Activated CD4-positive, alpha-beta T cell treated with anti-CD3 and anti-CD28 coated beads for 36 hours (primary cell): Measurements from ENCODE around the gene RPIA. TPM values are rescaled to one million over a fixed set of nuclear protein-coding genes. Genes with fewer than 3 reads are reported as not detected.
A peak's percentile ranks its signal among the peaks of the same experiment; 100 is the strongest.
"Not testable (repeated sequence)": the region's sequence is repeated elsewhere in the genome, so short reads cannot be mapped to it uniquely, and the experiment has no call there.

Experiments used
- ATAC-seq: fragments of 200-7000 bp; cut with Tn5 transposase; one replicate; pipeline ENCODE4 v1.10.0; 2021; ENCODE audit warnings: mild to moderate bottlenecking, moderate library complexity
- CTCF ChIA-PET: fragments of 350-600 bp; sonication (Branson Sonifier 250); formaldehyde crosslinking; loops from one replicate; lab custom pipeline; 2021; ENCODE audit warnings: antibody characterized with exemption; lab: Charles Lee
- POLR2A ChIA-PET: fragments of 350-600 bp; sonication (Branson Sonifier 250); formaldehyde crosslinking; loops from one replicate; lab custom pipeline; 2021; ENCODE audit warnings: antibody characterized with exemption, inconsistent platforms; lab: Charles Lee
- DNase-seq: peaks from one replicate; pipeline ENCODE4 v3.0.0-alpha.2; 2020
- H3K27ac Mint-ChIP-seq: one replicate; pipeline ENCODE4 v1.8.0; 2021; ENCODE audit warnings: mixed read lengths
- H3K27me3 Mint-ChIP-seq: one replicate; pipeline ENCODE4 v1.8.0; 2021; ENCODE audit warnings: mixed read lengths
- H3K36me3 Mint-ChIP-seq: one replicate; pipeline ENCODE4 v1.8.0; 2021; ENCODE audit warnings: low read depth, mixed read lengths
- H3K4me1 Mint-ChIP-seq: one replicate; pipeline ENCODE4 v1.8.0; 2021; ENCODE audit warnings: mixed read lengths
- H3K4me3 Mint-ChIP-seq: one replicate; pipeline ENCODE4 v1.8.0; 2021; ENCODE audit warnings: mild to moderate bottlenecking, moderate library complexity, mixed read lengths
- H3K9me3 Mint-ChIP-seq: one replicate; pipeline ENCODE4 v1.8.0; 2021; ENCODE audit warnings: low read depth, mixed read lengths
- intact Hi-C, 2 experiments: fragments of 100-400 bp; cut with DNase I in 1 of 2; cut with micrococcal nuclease in 1 of 2; formaldehyde crosslinking; loops; one replicate each; pipeline versions ENCODE4 v1.14.2 to v1.15.1; 2022 to 2024; cut with DNase I, micrococcal nuclease
- total RNA-seq, 2 experiments: library from RNA; stranded (reverse); gene quantifications; one replicate each; pipeline ENCODE4 v1.2.3, GENCODE V29; 2021

The RPIA gene
- total RNA-seq, 2 experiments from 2014 or later, result 38.3 to 65.4 TPM

- H3K27me3 Mint-ChIP-seq, H3K9me3 Mint-ChIP-seq, H3K27ac Mint-ChIP-seq, DNase-seq, ATAC-seq, H3K4me3 Mint-ChIP-seq, H3K36me3 Mint-ChIP-seq, intact Hi-C loops, H3K4me1 Mint-ChIP-seq, POLR2A ChIA-PET: not testable (repeated sequence)
- CTCF ChIA-PET, result interaction anchor here (0.9 kb wide), 1 partner anchor 177 kb away, joined by 3 read pairs; no protein-coding TSS in a partner anchor
Observed at GRCh38 chr2:88789213-88789612, 97.7 kb downstream of the RPIA start.

- ATAC-seq, H3K27ac Mint-ChIP-seq, DNase-seq, H3K27me3 Mint-ChIP-seq, H3K4me1 Mint-ChIP-seq, CTCF ChIA-PET, H3K4me3 Mint-ChIP-seq, H3K9me3 Mint-ChIP-seq, intact Hi-C loops, H3K36me3 Mint-ChIP-seq, POLR2A ChIA-PET: not testable (repeated sequence)
Observed at GRCh38 chr2:88795932-88796331, 104.5 kb downstream of the RPIA start.

GRCh38 chr2:88796523-88796922, 105.0 kb downstream of the RPIA start:
- H3K36me3 Mint-ChIP-seq, H3K27me3 Mint-ChIP-seq, H3K27ac Mint-ChIP-seq, H3K4me1 Mint-ChIP-seq, H3K4me3 Mint-ChIP-seq, intact Hi-C loops, ATAC-seq, CTCF ChIA-PET, H3K9me3 Mint-ChIP-seq, POLR2A ChIA-PET, DNase-seq: not testable (repeated sequence)

- not testable (repeated sequence) for H3K4me1 Mint-ChIP-seq, H3K36me3 Mint-ChIP-seq
- ATAC-seq, result peak; percentile 39
Observed at GRCh38 chr2:88797164-88797563, 105.7 kb downstream of the RPIA start.

More at GRCh38 chr2:88797164-88797563, 105.7 kb downstream of the RPIA start:
- POLR2A ChIA-PET, intact Hi-C loops, H3K27ac Mint-ChIP-seq, CTCF ChIA-PET, H3K27me3 Mint-ChIP-seq, H3K9me3 Mint-ChIP-seq, DNase-seq, H3K4me3 Mint-ChIP-seq: not testable (repeated sequence)

Other genes with a start within 250 kb of the RPIA start
- gene FOXI3, start 239.0 kb upstream of the RPIA start, total RNA-seq, result not detected
- 10 to 100 TPM; 15.9 to 25.1 TPM for gene EIF2AK3, start 64.2 kb upstream of the RPIA start, total RNA-seq